GM19468 (cell line): ENCODE measurements around the gene SYNPO2.

Experiments
- ATAC-seq: cut with Tn5 transposase; IDR thresholded peaks from one replicate; pipeline ENCODE4 v1.9.1; 2021; ENCODE audit warnings: mild to moderate bottlenecking, moderate library complexity, moderate number of reproducible peaks; ENCODE audit not compliant: unreplicated experiment; ENCODE audit errors: extremely low read depth

Gene SYNPO2

DNA sequence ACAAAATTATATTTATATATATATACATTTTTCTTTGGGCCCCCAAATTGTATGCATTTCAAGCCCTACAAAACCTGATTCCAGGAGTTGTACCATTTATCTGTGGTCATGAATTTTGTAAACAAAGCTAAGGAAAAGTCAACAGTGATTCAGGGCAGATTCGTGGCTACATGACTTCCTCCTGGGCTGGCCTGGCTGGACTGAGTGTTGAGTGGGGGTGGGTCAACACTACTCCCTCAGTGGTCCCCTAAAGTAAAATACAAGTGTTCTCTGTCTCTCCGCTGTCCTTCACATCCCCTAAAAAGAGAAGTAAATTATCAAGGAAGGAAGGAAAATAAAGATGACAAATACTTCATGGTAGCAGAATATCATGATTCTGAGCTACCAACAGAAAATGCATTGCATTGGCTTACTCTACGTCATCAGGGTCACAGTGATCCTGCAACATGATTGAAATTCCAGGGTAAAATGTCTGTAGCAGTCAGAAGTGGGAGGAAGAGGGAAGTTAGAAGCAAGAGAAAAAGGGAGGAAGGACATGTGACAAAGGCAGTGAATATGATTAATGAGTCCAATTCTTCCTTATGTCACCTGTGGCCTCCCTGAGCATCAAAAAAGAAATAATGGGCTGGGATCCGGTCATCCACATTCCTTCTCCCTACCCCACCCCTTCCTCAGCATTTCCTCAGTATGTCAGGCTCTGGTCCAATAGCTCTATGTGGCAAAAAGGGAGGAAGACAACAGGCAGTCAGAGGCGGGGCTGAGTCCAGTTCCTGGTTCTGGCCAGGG is 204.6 kb downstream of the SYNPO2 start:
- no peak for ATAC-seq

DNA sequence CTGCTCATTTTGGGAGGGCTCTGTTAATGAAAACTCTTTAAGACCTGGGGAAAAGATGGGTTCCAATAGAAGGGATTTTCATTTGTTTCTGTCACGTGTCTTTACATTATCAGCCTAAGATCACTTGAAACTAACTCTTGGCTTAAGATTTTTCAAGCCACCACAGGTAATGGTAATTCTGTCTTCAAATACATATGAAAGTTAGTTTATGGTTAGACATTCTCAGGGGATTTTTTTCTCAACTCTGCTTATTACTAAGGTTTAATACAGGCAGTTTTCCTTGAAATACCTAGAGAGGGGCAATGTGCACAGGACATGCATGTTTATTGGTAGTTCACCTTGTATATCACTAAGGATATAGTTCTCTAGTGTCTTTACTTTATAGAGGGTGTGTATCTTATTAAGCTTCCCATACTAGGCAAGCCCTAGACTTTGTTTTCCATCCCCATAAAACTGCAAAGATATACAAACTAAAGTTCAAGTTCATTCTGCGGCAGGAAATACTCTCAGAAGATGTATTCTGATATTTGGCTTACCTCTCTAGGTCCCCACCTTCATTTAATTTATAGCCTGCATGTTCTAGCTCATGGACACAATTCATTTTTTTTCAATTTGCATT is 208.7 kb downstream of the SYNPO2 start:
- ATAC-seq: no peak

DNA sequence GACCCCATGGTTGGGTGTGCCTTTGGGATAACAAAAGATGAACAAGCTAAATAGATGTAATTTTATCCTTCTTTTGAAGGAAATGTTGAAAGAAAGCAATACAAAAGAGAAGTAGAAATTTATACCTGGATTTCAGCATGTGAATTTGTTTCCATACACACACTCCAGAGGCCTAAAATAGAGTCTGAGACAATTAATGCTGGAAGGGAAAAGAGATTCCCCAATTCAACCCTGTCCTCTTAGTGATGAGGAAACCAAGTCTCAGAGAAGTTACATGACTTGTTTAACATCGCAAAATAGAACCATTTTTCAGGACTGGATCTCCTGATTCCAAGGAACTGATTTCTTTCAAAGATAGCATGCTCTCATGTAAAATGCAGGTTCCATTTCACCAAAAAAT is 209.7 kb downstream of the SYNPO2 start:
- ATAC-seq: no peak

DNA sequence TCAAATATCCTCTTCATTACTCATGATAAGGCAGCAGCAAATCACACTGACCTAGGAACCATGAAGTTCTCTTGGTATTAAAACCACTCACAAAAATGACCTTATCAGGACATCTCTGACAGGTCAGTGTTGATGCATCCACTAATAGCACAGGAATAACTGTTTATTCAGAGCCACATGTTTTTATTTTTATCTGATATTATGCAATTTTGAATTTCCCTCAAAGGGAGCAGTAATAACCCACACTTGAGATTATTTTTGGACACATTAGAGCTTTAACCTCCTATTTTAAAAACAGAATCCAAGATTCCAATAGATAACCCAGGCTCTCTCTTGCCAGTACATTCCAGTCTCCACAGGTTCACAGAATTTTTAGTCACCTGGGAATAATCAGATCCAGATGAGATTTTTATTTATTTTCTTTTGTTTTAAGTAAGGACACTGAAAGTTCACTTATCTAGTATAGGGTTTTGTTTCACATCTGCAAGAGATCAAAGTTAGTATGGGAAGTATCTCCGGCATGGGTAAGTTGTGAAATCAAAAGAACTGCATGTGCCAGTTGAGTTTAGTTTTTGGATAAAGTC is 210.7 kb downstream of the SYNPO2 start:
- no peak for ATAC-seq

DNA sequence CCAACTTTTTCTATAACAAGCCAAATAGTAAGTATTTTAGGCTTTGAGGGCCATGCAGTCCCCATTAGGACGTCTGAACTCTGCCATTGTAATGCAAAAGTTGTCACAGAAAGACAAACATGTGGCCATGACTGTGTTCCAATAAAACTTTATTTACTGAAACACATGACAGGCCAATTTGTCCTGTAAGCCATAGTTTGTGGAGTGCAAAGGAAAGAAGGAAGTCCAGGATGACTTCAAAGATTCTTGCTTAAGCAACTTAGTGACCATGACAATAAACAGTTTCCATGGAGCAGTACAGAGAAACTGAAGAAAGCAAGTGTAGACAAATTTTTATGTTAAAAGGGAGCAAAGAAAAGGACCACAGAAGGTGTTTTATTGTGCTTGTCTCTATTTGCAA is 212.0 kb downstream of the SYNPO2 start:
- ATAC-seq: no peak

- no peak for ATAC-seq
These were observed 214.6 kb downstream of the SYNPO2 start for GRCh38 chr4:119103263-119103662.

DNA sequence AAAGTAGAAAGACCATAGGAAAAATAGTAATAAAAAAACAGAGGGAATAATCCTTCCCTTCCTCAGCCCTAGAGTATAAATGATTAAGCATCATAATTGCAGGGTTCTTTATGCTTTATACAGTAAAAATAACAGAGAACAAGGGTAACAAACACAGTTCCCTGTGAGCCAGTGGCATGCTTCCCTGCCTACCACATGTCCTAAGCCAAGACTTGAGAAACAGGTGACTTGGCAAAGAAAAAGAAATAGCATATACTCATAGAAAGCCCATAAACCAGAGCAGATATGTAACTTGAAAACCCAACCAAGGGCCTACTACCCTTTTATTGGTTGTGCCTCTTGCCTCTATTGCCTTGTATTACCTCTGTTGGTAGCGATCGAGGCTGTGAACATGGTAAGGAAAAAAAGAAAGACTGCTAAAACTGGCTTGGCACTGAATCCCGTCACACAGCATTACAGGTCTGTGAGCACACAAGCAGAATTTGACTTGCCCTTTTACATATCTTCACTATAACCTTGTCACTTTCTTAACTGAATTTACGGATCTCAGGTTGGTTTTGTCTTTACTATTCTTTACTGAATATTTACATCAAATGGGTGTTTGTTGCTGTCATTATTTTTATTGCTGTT is 216.1 kb downstream of the SYNPO2 start:
- no peak for ATAC-seq

DNA sequence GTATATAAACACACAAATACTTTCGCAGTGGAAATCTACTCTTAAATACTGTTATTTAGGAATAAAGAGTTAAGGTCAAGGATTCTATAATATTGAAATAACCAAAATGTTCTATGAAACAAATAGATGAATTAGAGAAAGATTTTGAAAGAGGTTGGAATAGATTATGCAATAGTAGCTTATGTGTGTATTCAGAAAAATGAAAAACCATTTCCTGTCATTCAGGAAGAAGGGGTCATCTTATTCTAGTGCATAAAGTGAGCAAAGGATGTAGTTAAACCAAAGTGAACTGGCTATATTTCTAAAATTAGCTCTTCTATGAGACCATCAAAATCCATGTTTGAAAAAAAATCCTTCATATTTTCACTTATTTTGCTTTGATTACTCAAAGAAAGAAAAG is 217.0 kb downstream of the SYNPO2 start:
- no peak for ATAC-seq

GRCh38 chr4:119106036-119107000 is 217.7 kb downstream of the SYNPO2 start:
- no peak for ATAC-seq

- ATAC-seq: no peak
These were observed 221.5 kb downstream of the SYNPO2 start for GRCh38 chr4:119110121-119110520.
